NCI-H510A (cell line): Measurements from ENCODE around the gene KIAA1755.
A peak's percentile ranks its signal among the peaks of the same experiment; 100 is the strongest.

Experiments
- DNase-seq: peaks from one replicate; lab custom pipeline; 2025; lab: John Stamatoyannopoulos, UW

Gene KIAA1755

GRCh38 chr20:38184101-38184500 is 76.4 kb downstream of the KIAA1755 start:
- no peak for DNase-seq

- DNase-seq: no peak
Measured at GRCh38 chr20:38181971-38182370, 78.6 kb downstream of the KIAA1755 start.

GRCh38 chr20:38181207-38181801 is 79.2 kb downstream of the KIAA1755 start:
- DNase-seq: peak; percentile 29

GRCh38 chr20:38180781-38181180 is 79.8 kb downstream of the KIAA1755 start:
- no peak for DNase-seq

- DNase-seq: no peak
Measured at GRCh38 chr20:38179846-38180245, 80.7 kb downstream of the KIAA1755 start.

- no peak for DNase-seq
Measured at GRCh38 chr20:38178581-38178980, 82.0 kb downstream of the KIAA1755 start.

GRCh38 chr20:38178065-38178491 is 82.5 kb downstream of the KIAA1755 start:
- no peak for DNase-seq

- no peak for DNase-seq
Measured at GRCh38 chr20:38177201-38177600, 83.3 kb downstream of the KIAA1755 start.

GRCh38 chr20:38175304-38176180 is 85.0 kb downstream of the KIAA1755 start:
- no peak for DNase-seq

- DNase-seq: no peak
Measured at GRCh38 chr20:38173237-38174156, 87.0 kb downstream of the KIAA1755 start.

- no peak for DNase-seq
Measured at GRCh38 chr20:38172408-38172807, 88.1 kb downstream of the KIAA1755 start.

GRCh38 chr20:38171675-38172043 is 88.9 kb downstream of the KIAA1755 start:
- no peak for DNase-seq

GRCh38 chr20:38170826-38171674 is 89.5 kb downstream of the KIAA1755 start:
- DNase-seq: no peak

GRCh38 chr20:38170219-38170825 is 90.2 kb downstream of the KIAA1755 start:
- no peak for DNase-seq

- DNase-seq: no peak
Measured at GRCh38 chr20:38169636-38170193, 90.8 kb downstream of the KIAA1755 start.

GRCh38 chr20:38168791-38169589 is 91.5 kb downstream of the KIAA1755 start:
- DNase-seq: no peak

GRCh38 chr20:38167851-38168760 is 92.4 kb downstream of the KIAA1755 start:
- DNase-seq: no peak

- no peak for DNase-seq
Measured at GRCh38 chr20:38167328-38167850, 93.1 kb downstream of the KIAA1755 start.
